Astrocyte of the spinal cord (primary cell): Measurements from ENCODE around the gene PITHD1.
A peak's percentile ranks its signal among the peaks of the same experiment; 100 is the strongest.
"Not testable (repeated sequence)": the region's sequence is repeated elsewhere in the genome, so short reads cannot be mapped to it uniquely, and the experiment has no call there.

ENCODE experiments used
- DNase-seq: peaks from one replicate; pipeline ENCODE4 v3.0.0; 2011; ENCODE audit warnings: low read depth, low spot score
- H3K4me3 ChIP-seq: 2 replicates; pipeline ENCODE4 v1.5.1; 2011; ENCODE audit warnings: low read depth, mild to moderate bottlenecking, low read length, moderate library complexity
- CTCF ChIP-seq: IDR thresholded peaks from 2 replicates; pipeline ENCODE4 v1.5.1; 2012; ENCODE audit warnings: low read depth, mild to moderate bottlenecking, low read length, inconsistent platforms
- in situ Hi-C: cut with HindIII; loops from 2 replicates; pipeline ENCODE4 v1.10.0; 2017; ENCODE audit warnings: low sequenced_read_pairs

Gene PITHD1

DNA sequence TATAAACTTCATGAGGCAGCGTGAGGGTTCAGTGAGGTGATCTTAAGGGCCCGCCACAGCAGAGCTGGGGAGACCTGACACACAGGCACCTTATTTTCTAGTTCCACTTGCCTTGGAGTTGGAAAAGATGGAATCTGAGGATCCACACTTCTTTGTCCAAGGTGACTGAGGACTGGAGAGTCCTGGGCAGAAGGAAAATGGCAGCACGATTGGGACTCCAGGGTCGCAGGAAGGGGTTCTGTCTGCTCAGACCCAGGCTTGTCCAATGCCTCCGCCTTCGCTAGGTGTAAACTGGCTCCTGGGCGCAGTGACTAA, 21.0 kb downstream of the PITHD1 start:
- no peak for DNase-seq
- peak overlapping the region; percentile 81 for H3K4me3 ChIP-seq
- TF ChIP-seq CTCF: no peak
- in situ Hi-C loops: no loop called here

- peak; percentile 64 for DNase-seq
- in situ Hi-C loops: no loop called here
- H3K4me3 ChIP-seq: peak overlapping the region; percentile 81
- no peak for TF ChIP-seq CTCF
These were observed 21.6 kb downstream of the PITHD1 start for GRCh38 chr1:23799570-23800399.

GRCh38 chr1:23800400-23801337, 22.5 kb downstream of the PITHD1 start, which contains the start of gene GALE:
Gene GALE, minus strand, starts transcription at chr1:23800754. Its CDS starts 1,747 bp downstream, at chr1:23799007.
- in situ Hi-C loops: no loop called here
- DNase-seq: peak; percentile 97
- no peak for TF ChIP-seq CTCF
- H3K4me3 ChIP-seq: peak within 1 kb of the TSS; percentile 81

- peak overlapping the region; percentile 81 for H3K4me3 ChIP-seq
- in situ Hi-C loops: no loop called here
- no peak for DNase-seq
These were observed 23.1 kb downstream of the PITHD1 start for GRCh38 chr1:23801338-23801748.

DNA sequence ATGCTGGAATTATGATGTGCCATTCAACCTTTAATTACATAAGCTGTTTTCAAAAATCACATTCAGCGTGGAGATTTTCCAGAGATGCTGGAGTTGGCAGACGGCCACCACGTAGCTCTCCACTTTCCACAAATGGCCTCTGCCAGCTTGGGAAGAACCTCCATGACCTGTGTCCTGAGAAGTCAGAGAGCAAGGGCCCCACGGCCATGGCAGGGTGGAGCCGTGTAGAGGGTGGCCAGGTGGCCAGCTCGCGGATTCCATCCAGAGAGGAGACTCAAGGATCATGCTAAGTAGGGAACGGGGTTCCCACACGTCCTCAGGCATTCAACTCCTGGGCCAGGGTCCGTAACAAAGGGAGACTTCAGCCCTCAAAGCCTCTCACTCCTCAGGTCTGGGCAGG, 23.7 kb downstream of the PITHD1 start:
- in situ Hi-C loops: no loop called here
- H3K4me3 ChIP-seq: no peak overlapping the region
- TF ChIP-seq CTCF: no peak
- no peak for DNase-seq

More at GRCh38 chr1:23801338-23801748, 23.1 kb downstream of the PITHD1 start:
- TF ChIP-seq CTCF: no peak

GRCh38 chr1:23802809-23803342, 24.7 kb downstream of the PITHD1 start:
- H3K4me3 ChIP-seq, DNase-seq, in situ Hi-C loops: not testable (repeated sequence)
